K562 (cell line): ENCODE data around the gene DCXR.

ENCODE experiments used
- DDX20 ChIP-seq: fragments of 450-650 bp; IDR thresholded peaks from 2 replicates; pipeline ENCODE4 v1.6.1; 2016; ENCODE audit warnings: missing genetic modification characterization, low read depth, mild to moderate bottlenecking, missing compliant biosample characterization, moderate library complexity
- ZFX ChIP-seq: sonication (generic); formaldehyde crosslinking; IDR thresholded peaks from 2 replicates; pipeline ENCODE4 v1.8.0; 2022; ENCODE audit warnings: mild to moderate bottlenecking, missing genetic modification reagents, moderate library complexity

- TF ChIP-seq ZFX (CRISPR knock-in tag) = no peak
- TF ChIP-seq DDX20 (tag) = no peak
Observed at GRCh38 chr17:82042649-82043048, 5.2 kb upstream of the DCXR start.
